ENCODE results near the gene CASP7. TPM values are rescaled to one million over a fixed set of nuclear protein-coding genes. Genes with fewer than 3 reads are reported as not detected.

Gene CASP7
- total RNA-seq, 4 donors from 2014 or later, result 13.7 to 29.2 (median 20.1) TPM

DNA sequence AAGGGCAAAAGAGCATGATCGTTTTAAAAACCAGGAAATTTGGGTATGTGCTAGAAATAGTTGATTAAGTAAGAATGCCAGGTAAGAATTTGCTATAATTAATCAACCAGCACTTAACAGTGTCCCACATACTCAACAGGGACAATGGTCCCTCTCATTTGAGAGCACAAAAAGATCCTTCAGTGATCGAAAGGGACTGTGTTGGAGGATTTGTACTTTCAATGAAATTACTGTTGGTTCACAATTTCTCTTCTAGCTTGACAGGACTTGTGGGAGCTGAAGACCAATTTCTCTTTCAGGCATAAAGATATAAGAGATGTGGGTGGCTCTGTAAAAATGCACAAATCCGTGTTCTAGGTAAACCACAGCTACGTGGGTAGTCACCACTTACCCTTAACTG is 59.3 kb downstream of the CASP7 start:
- 64 to 82% methylated on average over 4 of the region's 4 CpGs for WGBS, 2 donors (ENCODE audit: low coverage in 1 of 2)
- no peak overlapping the region for H3K4me3 ChIP-seq
- ATAC-seq, result no peak
- peaks cover 0 to 31% (median 0%) of the 10 kb centered on the region in 3 donors for H3K4me1 ChIP-seq
- H3K9me3 ChIP-seq, result no peaks in the 10 kb centered on the region
- no peaks in the 10 kb centered on the region for H3K27me3 ChIP-seq
- no peaks in the 10 kb centered on the region for H3K36me3 ChIP-seq
- TF ChIP-seq EP300 (IDR thresholded peaks at IDR 0.05), result no peak
- TF ChIP-seq, protein P1, sequence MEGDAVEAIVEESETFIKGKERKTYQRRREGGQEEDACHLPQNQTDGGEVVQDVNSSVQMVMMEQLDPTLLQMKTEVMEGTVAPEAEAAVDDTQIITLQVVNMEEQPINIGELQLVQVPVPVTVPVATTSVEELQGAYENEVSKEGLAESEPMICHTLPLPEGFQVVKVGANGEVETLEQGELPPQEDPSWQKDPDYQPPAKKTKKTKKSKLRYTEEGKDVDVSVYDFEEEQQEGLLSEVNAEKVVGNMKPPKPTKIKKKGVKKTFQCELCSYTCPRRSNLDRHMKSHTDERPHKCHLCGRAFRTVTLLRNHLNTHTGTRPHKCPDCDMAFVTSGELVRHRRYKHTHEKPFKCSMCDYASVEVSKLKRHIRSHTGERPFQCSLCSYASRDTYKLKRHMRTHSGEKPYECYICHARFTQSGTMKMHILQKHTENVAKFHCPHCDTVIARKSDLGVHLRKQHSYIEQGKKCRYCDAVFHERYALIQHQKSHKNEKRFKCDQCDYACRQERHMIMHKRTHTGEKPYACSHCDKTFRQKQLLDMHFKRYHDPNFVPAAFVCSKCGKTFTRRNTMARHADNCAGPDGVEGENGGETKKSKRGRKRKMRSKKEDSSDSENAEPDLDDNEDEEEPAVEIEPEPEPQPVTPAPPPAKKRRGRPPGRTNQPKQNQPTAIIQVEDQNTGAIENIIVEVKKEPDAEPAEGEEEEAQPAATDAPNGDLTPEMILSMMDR (IDR thresholded peaks at IDR 0.05), result no peak
- TF ChIP-seq POLR2A (IDR thresholded peaks at IDR 0.05), result no peak
- TF ChIP-seq POLR2AphosphoS5 (IDR thresholded peaks at IDR 0.05), result no peak
- H3K27ac ChIP-seq, result no peak overlapping the region

DNA sequence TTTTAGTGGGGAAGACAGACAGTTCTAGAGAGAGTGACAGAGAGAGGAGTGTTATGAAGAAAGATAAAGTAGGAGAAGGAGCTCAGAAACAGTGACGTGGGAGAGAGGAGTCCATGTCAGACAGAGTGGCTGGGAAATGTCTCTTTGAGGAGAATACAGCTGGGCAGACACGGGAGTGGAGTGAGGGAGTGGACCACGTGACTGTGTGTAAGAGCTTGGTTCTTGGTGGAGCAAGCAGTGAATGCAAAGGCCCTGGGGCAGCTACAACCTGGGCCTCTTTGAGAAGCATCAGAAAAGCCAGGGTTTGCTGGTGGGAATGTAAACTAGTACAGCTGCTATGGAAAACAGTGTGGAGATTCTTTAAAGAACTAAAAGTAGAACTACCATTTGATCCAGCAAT is 59.9 kb downstream of the CASP7 start:
- Histone ChIP-seq H3K4me3 (no peak overlapping the region), H3K27me3 (no peaks in the 10 kb centered on the region), H3K36me3 (no peaks in the 10 kb centered on the region), H3K4me1 (peaks cover 0 to 26% (median 0%) of the 10 kb centered on the region in 3 donors), H3K9me3 (no peaks in the 10 kb centered on the region), H3K27ac (no peak overlapping the region)
- no peak for ATAC-seq
- TF ChIP-seq, protein P1 (IDR thresholded peaks at IDR 0.05), result no peak
- no peak for TF ChIP-seq POLR2A (IDR thresholded peaks at IDR 0.05)
- TF ChIP-seq EP300 (IDR thresholded peaks at IDR 0.05), result no peak
- no peak for TF ChIP-seq POLR2AphosphoS5 (IDR thresholded peaks at IDR 0.05)
- 68 to 91% methylated on average over 3 of the region's 3 CpGs for WGBS, 2 donors (ENCODE audit: low coverage in 1 of 2)

DNA sequence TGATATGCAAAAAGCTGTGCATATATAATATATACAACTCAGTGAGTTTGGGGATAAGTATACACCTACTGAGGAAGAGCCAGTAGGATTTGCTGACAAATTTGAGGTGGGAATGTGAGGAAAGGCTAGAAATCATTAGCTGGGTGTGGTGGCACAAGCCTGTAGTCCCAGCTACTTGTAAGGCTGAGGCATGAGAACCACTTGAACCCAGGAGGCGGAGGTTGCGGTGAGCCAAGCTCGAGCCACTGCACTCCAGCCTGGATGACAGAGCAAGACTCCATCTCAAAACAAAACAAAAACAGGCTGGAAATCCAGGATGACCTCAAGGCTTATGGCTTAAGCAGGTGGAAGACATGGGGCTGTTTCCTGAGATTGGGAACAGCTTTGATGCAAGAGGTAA is 61.1 kb downstream of the CASP7 start:
- TF ChIP-seq EP300 (IDR thresholded peaks at IDR 0.05), result no peak
- TF ChIP-seq POLR2AphosphoS5 (IDR thresholded peaks at IDR 0.05), result no peak
- TF ChIP-seq POLR2A (IDR thresholded peaks at IDR 0.05), result no peak
- TF ChIP-seq, protein P1 (IDR thresholded peaks at IDR 0.05), result no peak

DNA sequence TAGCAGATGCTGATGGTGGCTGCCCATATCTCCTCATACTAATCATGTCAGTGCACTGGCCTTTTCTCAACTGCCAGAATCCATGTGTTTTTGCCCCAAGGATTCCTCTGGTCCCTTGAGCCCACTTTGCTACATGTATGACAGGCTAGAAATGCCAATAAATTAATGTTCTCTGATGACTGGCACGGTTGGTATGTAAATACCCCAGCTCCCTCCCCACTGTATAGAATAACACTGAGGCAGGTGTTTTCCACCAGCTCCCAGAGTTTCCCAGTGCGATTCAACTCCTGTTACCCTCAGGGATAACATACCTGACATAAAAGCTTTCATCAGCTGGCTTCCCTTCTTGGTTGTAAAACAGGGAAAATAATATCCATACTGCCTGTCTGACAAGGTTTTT is 62.8 kb downstream of the CASP7 start:
- ATAC-seq, result no peak
- 78% methylated on average over 2 of the region's 2 CpGs; no CpG with 5 or more reads in 1 of the 2 donors for WGBS, 2 donors (ENCODE audit: low coverage in 1 of 2)
- TF ChIP-seq POLR2A (IDR thresholded peaks at IDR 0.05), result no peak
- H3K9me3 ChIP-seq, result no peaks in the 10 kb centered on the region
- H3K4me1 ChIP-seq, result peaks cover 0 to 4% (median 0%) of the 10 kb centered on the region in 3 donors
- H3K27ac ChIP-seq, result no peak overlapping the region
- H3K4me3 ChIP-seq, result no peak overlapping the region
- H3K36me3 ChIP-seq, result no peaks in the 10 kb centered on the region
- no peaks in the 10 kb centered on the region for H3K27me3 ChIP-seq

More for the DNA sequence above, 61.1 kb downstream of the CASP7 start:
- 97 to 100% methylated on average over 1 to 3 of the region's 3 CpGs for WGBS, 2 donors (ENCODE audit: low coverage in 1 of 2)
- no peak overlapping the region for H3K4me3 ChIP-seq
- no peak overlapping the region for H3K27ac ChIP-seq
- no peak for ATAC-seq
- peaks cover 0 to 16% (median 0%) of the 10 kb centered on the region in 3 donors for H3K4me1 ChIP-seq
- H3K9me3 ChIP-seq, result no peaks in the 10 kb centered on the region
- H3K36me3 ChIP-seq, result no peaks in the 10 kb centered on the region
- H3K27me3 ChIP-seq, result no peaks in the 10 kb centered on the region

DNA sequence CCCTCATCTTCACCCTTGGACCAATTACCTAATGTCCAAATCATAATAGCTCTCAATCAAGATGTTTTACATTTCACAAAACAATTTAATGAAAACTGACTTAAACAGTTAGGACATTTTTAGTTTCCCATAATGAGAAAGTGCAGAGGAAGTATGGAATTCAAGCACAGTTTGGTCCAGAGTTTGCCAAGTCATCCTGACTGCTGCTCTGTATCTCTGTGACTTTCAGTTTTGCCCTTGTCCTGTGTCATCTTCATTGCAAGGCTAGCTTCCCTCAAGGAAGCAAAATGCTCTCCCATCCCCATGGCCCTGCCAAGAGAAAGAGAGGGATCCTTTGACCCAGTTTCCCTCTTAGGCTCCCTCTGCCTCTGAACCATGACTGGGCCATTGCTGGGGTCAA is 63.9 kb downstream of the CASP7 start:
- ATAC-seq, result no peak
- Histone ChIP-seq H3K4me3 (no peak overlapping the region), H3K4me1 (peaks cover 0 to 4% (median 0%) of the 10 kb centered on the region in 3 donors), H3K36me3 (no peaks in the 10 kb centered on the region), H3K27ac (no peak overlapping the region), H3K9me3 (no peaks in the 10 kb centered on the region), H3K27me3 (no peaks in the 10 kb centered on the region)
- no peak for TF ChIP-seq POLR2A (IDR thresholded peaks at IDR 0.05)
- TF ChIP-seq, protein P1 (IDR thresholded peaks at IDR 0.05), result no peak
- no peak for TF ChIP-seq POLR2AphosphoS5 (IDR thresholded peaks at IDR 0.05)
- no peak for TF ChIP-seq EP300 (IDR thresholded peaks at IDR 0.05)

All from gastroesophageal sphincter (tissue), 4 donors.